Skeletal muscle cell (primary cell): ENCODE results near the gene MYLK4.

Experiments used
- DNase-seq: peaks from one replicate; pipeline ENCODE4 v3.0.0-alpha.2; 2010; ENCODE audit warnings: low read depth
- H3K4me3 ChIP-seq: 2 replicates; pipeline ENCODE4 v1.5.1; 2011; ENCODE audit warnings: low read depth, mild to moderate bottlenecking, control low read depth, low read length, moderate library complexity

The MYLK4 gene

GRCh38 chr6:2616811-2617210 lies 133.9 kb downstream of the MYLK4 start:
- no peak for DNase-seq
- H3K4me3 ChIP-seq: no peak overlapping the region

- DNase-seq: no peak
- H3K4me3 ChIP-seq: no peak overlapping the region
Measured at GRCh38 chr6:2615251-2615650, 135.5 kb downstream of the MYLK4 start.

GRCh38 chr6:2614846-2615245 lies 135.9 kb downstream of the MYLK4 start:
- no peak for DNase-seq

GRCh38 chr6:2614155-2614554 lies 136.6 kb downstream of the MYLK4 start:
- DNase-seq: no peak
- no peak overlapping the region for H3K4me3 ChIP-seq

More at GRCh38 chr6:2614846-2615245, 135.9 kb downstream of the MYLK4 start:
- no peak overlapping the region for H3K4me3 ChIP-seq
